NCI-H2107 treated with DMSO at 0.1 percent for 48 hours (cell line): ENCODE data around the gene CDC20.
"Not testable (repeated sequence)": the region's sequence is repeated elsewhere in the genome, so short reads cannot be mapped to it uniquely, and the experiment has no call there.

Experiments
- DNase-seq: peaks from one replicate; lab custom pipeline; 2025; ENCODE audit not compliant: unreplicated experiment; lab: John Stamatoyannopoulos, UW

CDC20 gene

GRCh38 chr1:43379476-43379875 lies 20.7 kb downstream of the CDC20 start:
- DNase-seq, result no peak

- no peak for DNase-seq
Measured at GRCh38 chr1:43381612-43382011, 22.8 kb downstream of the CDC20 start.

- peak; percentile 58 for DNase-seq
Measured at GRCh38 chr1:43382027-43382779, 23.4 kb downstream of the CDC20 start.

DNA sequence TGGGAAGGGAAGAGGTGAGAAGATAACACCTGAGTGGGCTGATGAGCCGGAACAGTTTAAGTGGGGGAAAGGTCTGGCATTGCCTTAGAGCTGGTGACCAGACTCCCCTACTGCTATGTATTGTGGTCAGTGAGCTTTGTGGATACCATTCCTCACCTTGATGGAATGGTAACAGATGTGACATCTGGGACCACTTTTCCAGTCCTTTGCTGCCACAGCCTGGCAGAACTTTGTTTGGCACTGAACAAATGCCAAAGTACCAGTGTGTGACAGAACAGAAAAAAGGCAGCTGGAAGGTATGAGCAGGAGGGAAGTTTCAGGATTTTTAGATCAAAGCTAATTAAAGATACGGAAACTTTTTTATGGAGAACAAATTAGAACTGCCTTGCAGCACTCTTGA lies 24.7 kb downstream of the CDC20 start:
- DNase-seq, result no peak

DNA sequence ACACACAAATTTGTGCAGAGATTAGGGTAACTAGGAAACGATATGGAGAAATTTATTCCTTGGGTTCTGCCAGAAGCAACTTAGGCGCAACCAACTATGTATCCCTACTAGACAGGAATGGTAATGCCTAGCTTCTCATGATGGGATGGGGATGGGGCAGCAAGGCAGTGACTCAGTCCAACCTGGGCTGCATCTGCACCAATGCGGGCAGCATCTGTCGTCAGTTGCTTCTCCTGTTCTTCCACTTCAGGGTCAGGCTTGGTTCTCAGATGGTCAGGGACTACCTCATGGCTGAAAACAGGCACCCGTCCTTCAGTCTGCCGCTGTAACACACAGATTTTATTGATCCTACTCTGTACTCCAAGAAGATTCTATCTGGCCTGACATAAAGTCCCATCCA lies 27.9 kb downstream of the CDC20 start:
- no peak for DNase-seq

DNA sequence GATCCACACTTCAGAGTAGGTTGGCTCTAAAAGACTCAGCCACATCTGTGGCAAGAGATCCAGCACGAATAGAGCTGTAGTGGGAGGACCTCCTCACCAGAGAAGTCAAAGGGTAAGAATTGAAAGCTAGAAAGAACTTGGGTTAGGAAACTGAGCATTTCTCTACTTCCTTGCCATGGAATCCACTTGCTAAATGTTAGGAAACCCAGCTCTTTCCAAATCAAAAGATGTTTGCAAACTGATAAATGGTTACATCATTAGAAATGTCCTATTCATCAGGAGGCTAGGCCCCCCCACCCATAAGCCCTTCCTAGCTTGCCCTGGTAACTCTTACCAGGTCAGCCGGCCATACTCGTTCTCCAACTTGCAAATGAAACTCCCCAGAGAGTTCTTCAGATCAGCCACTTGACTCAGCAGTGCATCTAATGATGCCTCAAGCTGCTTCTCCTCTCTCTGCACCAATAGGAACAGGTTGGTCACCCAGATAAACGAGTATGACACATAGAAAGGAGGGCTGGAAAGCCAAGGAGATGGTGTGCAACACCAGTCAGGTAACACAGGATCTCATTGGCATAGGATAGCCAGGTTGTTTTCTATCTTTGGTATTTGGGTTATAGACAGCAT lies 29.3 kb downstream of the CDC20 start:
- no peak for DNase-seq

DNA sequence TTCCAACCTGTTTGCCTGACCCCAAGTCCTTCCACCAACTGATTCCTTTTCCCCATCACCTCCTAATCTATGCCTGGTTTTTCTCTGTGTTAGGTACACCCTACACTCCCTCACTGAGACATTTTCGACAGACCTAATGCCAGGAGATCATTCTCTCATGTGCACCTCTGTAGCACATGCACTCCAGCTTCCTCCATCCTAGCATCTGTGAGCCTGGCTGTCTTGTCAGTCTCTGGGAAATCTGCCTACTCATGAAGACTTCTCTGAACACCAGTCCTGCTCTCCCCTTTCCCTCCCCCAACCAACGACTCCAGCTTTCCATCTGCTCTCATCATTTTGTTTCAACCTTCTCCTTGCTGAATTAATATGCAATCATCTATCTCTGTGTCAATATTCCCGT lies 29.8 kb downstream of the CDC20 start:
- DNase-seq, result no peak

DNA sequence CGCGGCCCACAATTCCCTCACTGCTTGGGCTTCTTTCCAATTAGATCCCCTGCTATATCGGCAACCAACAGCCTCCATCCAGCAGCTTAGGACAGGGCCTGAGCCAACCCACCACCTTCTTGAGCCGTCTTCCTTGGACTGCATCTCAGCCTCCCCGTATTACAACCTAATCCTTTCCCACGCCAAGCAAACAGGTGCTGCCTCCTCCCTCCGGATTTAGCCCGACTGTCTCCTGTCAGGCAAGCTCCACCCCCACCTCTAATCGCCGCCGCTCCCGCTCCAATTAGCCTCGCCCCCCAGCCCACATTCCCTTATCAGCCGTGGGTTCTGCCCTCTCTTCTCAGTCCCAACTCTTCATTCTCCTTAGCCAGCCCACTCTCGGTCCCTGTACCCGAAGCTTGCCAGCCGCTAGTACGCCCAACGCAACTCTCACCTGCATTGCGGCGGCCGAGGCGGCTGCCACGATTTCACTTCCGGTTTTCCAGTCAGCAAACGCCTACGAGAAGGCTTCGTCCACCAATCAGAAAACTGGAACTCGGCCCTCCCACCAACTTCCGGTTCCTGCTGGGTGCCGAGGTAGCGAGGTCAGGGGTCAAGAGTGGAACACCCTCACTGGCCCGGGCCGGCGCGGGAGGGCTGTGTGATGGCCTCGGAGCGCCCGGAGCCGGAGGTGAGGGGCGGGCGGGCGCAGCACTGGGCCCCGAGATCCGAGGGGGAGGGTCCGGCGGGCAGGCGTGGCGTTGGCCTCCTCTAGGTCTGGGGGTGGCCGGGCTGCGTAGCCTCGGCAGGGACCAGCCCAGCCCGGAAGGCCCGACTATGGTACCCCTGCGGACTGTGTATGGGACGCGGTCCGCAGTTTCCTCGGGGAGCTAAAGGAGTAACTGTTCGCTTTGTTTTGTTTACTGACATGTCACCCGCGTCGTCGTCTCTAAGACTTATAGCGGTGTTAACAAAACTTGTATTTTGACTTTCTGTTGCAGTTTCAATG lies 30.8 kb downstream of the CDC20 start, which contains the start of the genes MED8 and SZT2:
Gene MED8, minus strand, starts transcription at position 475 of the 988 bp plus-strand sequence. Its CDS starts 36 bp downstream, at position 439.
Gene SZT2, plus strand, starts transcription at position 574 of the 988 bp plus-strand sequence. Its CDS starts 70 bp downstream, at position 644.
- DNase-seq, result peak; percentile 91

- DNase-seq, result no peak
Measured at GRCh38 chr1:43392702-43393101, 33.9 kb downstream of the CDC20 start.

DNA sequence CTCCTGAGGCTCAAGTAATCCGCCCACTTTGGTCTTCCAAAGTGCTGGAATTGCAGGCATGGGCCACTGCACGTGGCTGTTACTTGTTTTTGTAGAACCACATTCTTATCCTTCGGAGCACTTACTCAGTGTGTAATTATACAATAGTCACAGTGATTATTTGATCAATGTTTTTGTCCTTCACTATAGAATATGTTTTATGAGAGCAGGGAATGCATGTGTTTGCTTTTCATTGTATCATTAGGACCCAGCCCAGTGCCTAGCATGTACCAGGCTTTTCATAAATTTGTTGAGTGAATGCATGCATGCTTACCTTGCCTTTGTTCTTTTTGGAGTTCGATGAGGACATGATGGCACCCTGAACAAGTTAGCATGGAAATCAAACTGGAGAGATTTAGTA lies 36.7 kb downstream of the CDC20 start:
- no peak for DNase-seq

DNA sequence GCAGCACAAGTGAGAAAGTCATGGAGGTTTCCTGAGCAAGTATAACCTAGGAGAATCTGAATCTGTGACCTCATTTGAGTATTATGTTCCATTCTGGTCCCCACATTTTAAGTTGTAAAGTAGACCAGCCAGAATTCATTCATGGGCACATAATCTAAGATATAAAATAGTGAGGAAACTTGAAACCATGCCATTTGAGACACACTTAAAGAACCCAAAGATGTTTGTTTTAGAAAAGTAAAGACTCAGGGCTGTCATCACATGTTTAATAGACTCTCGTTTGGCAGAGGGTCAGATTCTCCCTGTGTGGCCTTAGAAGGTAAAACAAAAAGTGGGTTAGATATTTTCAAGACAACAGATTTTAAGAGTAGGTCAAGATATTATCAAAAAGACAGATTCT lies 37.3 kb downstream of the CDC20 start:
- DNase-seq, result no peak

GRCh38 chr1:43398227-43398626 lies 39.4 kb downstream of the CDC20 start:
- no peak for DNase-seq

DNA sequence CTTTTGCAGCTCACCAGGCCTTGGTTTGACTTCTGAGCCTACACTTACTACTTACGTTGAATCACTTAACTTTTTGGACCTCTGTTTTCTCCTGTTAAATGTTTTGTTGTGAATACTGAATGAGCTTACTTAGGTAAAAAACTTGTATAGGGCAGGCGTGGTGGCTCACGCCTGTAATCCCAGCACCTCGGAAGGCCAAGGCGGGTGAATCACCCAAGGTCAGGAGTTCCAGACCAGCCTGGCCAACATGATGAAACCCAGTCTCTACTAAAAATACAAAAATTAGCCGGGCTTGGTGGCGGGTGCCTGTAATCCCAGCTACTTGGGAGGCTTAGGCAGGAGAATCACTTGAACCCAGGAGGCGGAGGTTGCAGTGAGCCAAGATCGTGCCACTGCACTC lies 41.7 kb downstream of the CDC20 start:
- not testable (repeated sequence) for DNase-seq

DNA sequence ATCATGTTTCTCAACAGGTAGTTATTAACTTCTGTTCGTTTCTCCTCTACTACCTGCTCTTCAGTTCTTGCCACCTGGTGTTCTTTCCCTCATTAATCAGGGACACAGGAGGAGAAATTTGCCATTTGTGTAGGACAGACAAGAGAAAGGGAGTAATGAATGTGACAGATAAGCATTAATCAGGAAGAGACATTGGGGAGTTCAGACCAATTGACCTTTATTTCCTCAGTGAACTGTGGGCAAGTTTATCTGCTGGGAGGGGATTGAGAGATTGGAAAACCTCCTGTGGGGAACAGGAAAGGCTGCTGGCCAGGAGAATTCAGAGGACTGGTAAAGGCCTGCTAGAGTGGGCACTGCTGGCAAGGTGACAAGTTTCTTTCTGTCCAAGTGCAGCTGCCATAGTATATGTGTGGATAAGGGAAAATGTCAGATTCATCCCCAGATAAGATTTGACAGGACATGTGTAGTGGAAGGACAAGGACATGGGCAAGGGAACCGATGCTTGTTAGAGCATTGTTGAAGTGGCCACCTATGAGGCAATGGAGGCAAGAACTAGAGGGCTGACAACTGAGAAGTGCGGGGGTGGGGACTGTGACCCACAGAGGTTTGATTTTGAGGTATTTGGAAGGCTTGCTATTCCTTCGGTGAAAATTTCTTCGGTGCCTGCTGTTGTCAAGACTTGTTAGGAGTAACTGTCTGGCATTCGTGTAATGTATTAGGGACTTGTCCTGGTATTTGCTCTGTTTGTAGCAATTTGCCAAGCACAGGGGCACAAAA lies 43.5 kb downstream of the CDC20 start:
- no peak for DNase-seq

GRCh38 chr1:43404353-43404752 lies 45.6 kb downstream of the CDC20 start:
- no peak for DNase-seq

GRCh38 chr1:43405219-43405875 lies 46.6 kb downstream of the CDC20 start:
- no peak for DNase-seq

GRCh38 chr1:43405876-43406234 lies 47.1 kb downstream of the CDC20 start:
- no peak for DNase-seq

GRCh38 chr1:43410571-43410970 lies 51.8 kb downstream of the CDC20 start:
- no peak for DNase-seq
